ENCODE data around the gene KCTD4.

GRCh38 chr13:45207319-45207718 is 6.5 kb upstream of the KCTD4 start:
- no peak for TF ChIP-seq POLR2A (IDR thresholded peaks at IDR 0.05; ENCODE audit: low read depth, low read length)
- TF ChIP-seq CTCF (IDR thresholded peaks at IDR 0.05; ENCODE audit: extremely low read depth in 1 of 2, insufficient read depth in 1 of 2, low read depth in 1 of 2, low read length in 2 of 2), result no peak
- TF ChIP-seq, protein P1, sequence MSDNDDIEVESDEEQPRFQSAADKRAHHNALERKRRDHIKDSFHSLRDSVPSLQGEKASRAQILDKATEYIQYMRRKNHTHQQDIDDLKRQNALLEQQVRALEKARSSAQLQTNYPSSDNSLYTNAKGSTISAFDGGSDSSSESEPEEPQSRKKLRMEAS (IDR thresholded peaks at IDR 0.05; ENCODE audit: insufficient read depth, insufficient read length), result no peak
